ENCODE results near the gene ABR. TPM values are rescaled to one million over a fixed set of nuclear protein-coding genes. Genes with fewer than 3 reads are reported as not detected.
"Not testable (repeated sequence)": the region's sequence is repeated elsewhere in the genome, so short reads cannot be mapped to it uniquely, and the experiment has no call there.

ABR gene
- total RNA-seq, 2 experiments from 2014 or later, result 32.1 to 33.4 TPM

GRCh38 chr17:1104222-1104621 is 75.6 kb downstream of the ABR start:
- Mint-ChIP-seq H3K27me3 (ENCODE audit: low read depth) (no peaks in the 10 kb centered on the region), H3K36me3 (ENCODE audit: low read depth) (peaks cover 5% of the 10 kb centered on the region), H3K4me1 (ENCODE audit: low read depth) (peaks cover 16% of the 10 kb centered on the region), H3K4me3 (no peak overlapping the region), H3K9me3 (no peaks in the 10 kb centered on the region), H3K27ac (no peak overlapping the region)
- intact Hi-C loops (cut with micrococcal nuclease), result no loop called here
- no peak for DNase-seq
- CTCF ChIA-PET, result no interaction called here

GRCh38 chr17:1100382-1100781 is 79.4 kb downstream of the ABR start:
- no peak overlapping the region for H3K27ac Mint-ChIP-seq
- peaks cover 29% of the 10 kb centered on the region for H3K4me1 Mint-ChIP-seq (ENCODE audit: low read depth)
- intact Hi-C loops (cut with micrococcal nuclease), result no loop called here
- no peak overlapping the region for H3K4me3 Mint-ChIP-seq
- no peaks in the 10 kb centered on the region for H3K27me3 Mint-ChIP-seq (ENCODE audit: low read depth)
- peaks cover 14% of the 10 kb centered on the region for H3K36me3 Mint-ChIP-seq (ENCODE audit: low read depth)
- DNase-seq, result no peak
- H3K9me3 Mint-ChIP-seq, result no peaks in the 10 kb centered on the region
- CTCF ChIA-PET, result interaction anchor here (0.6 kb wide), 1 partner anchor 99 kb away, joined by 3 read pairs; no protein-coding TSS in a partner anchor

GRCh38 chr17:1099242-1099641 is 80.5 kb downstream of the ABR start:
- peaks cover 29% of the 10 kb centered on the region for H3K4me1 Mint-ChIP-seq (ENCODE audit: low read depth)
- no peaks in the 10 kb centered on the region for H3K27me3 Mint-ChIP-seq (ENCODE audit: low read depth)
- H3K4me3 Mint-ChIP-seq, result no peak overlapping the region
- intact Hi-C loops (cut with micrococcal nuclease), result no loop called here
- H3K9me3 Mint-ChIP-seq, result no peaks in the 10 kb centered on the region
- no peak for DNase-seq
- CTCF ChIA-PET, result no interaction called here
- peaks cover 14% of the 10 kb centered on the region for H3K36me3 Mint-ChIP-seq (ENCODE audit: low read depth)
- H3K27ac Mint-ChIP-seq, result no peak overlapping the region

- H3K4me1 Mint-ChIP-seq (ENCODE audit: low read depth), result peaks cover 29% of the 10 kb centered on the region
- H3K27me3 Mint-ChIP-seq (ENCODE audit: low read depth); H3K27ac Mint-ChIP-seq; H3K4me3 Mint-ChIP-seq; H3K9me3 Mint-ChIP-seq; DNase-seq; CTCF ChIA-PET; intact Hi-C loops (cut with micrococcal nuclease): not testable (repeated sequence)
- peaks cover 14% of the 10 kb centered on the region for H3K36me3 Mint-ChIP-seq (ENCODE audit: low read depth)
Measured at GRCh38 chr17:1097972-1098744, 81.6 kb downstream of the ABR start.

GRCh38 chr17:1096215-1096614 is 83.6 kb downstream of the ABR start:
- Mint-ChIP-seq H3K27ac (no peak overlapping the region), H3K9me3 (no peaks in the 10 kb centered on the region)
- intact Hi-C loops (cut with micrococcal nuclease), result no loop called here

GRCh38 chr17:1095853-1096173 is 84.0 kb downstream of the ABR start:
- no peak for DNase-seq
- Mint-ChIP-seq H3K27me3 (ENCODE audit: low read depth) (no peaks in the 10 kb centered on the region), H3K27ac (no peak overlapping the region), H3K36me3 (ENCODE audit: low read depth) (peaks cover 15% of the 10 kb centered on the region), H3K9me3 (no peaks in the 10 kb centered on the region), H3K4me1 (ENCODE audit: low read depth) (peaks cover 29% of the 10 kb centered on the region), H3K4me3 (no peak overlapping the region)
- intact Hi-C loops (cut with micrococcal nuclease), result no loop called here
- CTCF ChIA-PET, result no interaction called here

More at GRCh38 chr17:1096215-1096614, 83.6 kb downstream of the ABR start:
- no peak overlapping the region for H3K4me3 Mint-ChIP-seq
- CTCF ChIA-PET, result interaction anchor here (0.6 kb wide), 1 partner anchor 336 kb away, joined by 3 read pairs; no protein-coding TSS in a partner anchor
- H3K27me3 Mint-ChIP-seq (ENCODE audit: low read depth), result no peaks in the 10 kb centered on the region
- H3K4me1 Mint-ChIP-seq (ENCODE audit: low read depth), result peaks cover 29% of the 10 kb centered on the region
- H3K36me3 Mint-ChIP-seq (ENCODE audit: low read depth), result peaks cover 15% of the 10 kb centered on the region
- DNase-seq, result no peak

- H3K4me3 Mint-ChIP-seq, result no peak overlapping the region
Measured at GRCh38 chr17:1095090-1095852, 84.5 kb downstream of the ABR start.

GRCh38 chr17:1094591-1094990 is 85.2 kb downstream of the ABR start:
- H3K4me1 Mint-ChIP-seq (ENCODE audit: low read depth), result peaks cover 29% of the 10 kb centered on the region
- no peak for DNase-seq
- no peaks in the 10 kb centered on the region for H3K27me3 Mint-ChIP-seq (ENCODE audit: low read depth)
- H3K36me3 Mint-ChIP-seq (ENCODE audit: low read depth), result peaks cover 17% of the 10 kb centered on the region
- no peak overlapping the region for H3K27ac Mint-ChIP-seq
- intact Hi-C loops (cut with micrococcal nuclease), result no loop called here
- no peak overlapping the region for H3K4me3 Mint-ChIP-seq
- CTCF ChIA-PET, result no interaction called here
- H3K9me3 Mint-ChIP-seq, result no peaks in the 10 kb centered on the region

More at GRCh38 chr17:1095090-1095852, 84.5 kb downstream of the ABR start:
- Mint-ChIP-seq H3K27ac (no peak overlapping the region), H3K4me1 (ENCODE audit: low read depth) (peaks cover 29% of the 10 kb centered on the region), H3K27me3 (ENCODE audit: low read depth) (no peaks in the 10 kb centered on the region), H3K9me3 (no peaks in the 10 kb centered on the region), H3K36me3 (ENCODE audit: low read depth) (peaks cover 15% of the 10 kb centered on the region)
- DNase-seq, result no peak
- intact Hi-C loops (cut with micrococcal nuclease), result no loop called here
- CTCF ChIA-PET, result no interaction called here

- Mint-ChIP-seq H3K4me3 (no peak overlapping the region), H3K27me3 (ENCODE audit: low read depth) (no peaks in the 10 kb centered on the region), H3K9me3 (no peaks in the 10 kb centered on the region), H3K36me3 (ENCODE audit: low read depth) (peaks cover 5% of the 10 kb centered on the region), H3K4me1 (ENCODE audit: low read depth) (peaks cover 8% of the 10 kb centered on the region), H3K27ac (no peak overlapping the region)
- intact Hi-C loops (cut with micrococcal nuclease), result no loop called here
- CTCF ChIA-PET, result no interaction called here
- no peak for DNase-seq
Measured at GRCh38 chr17:1091900-1092299, 87.9 kb downstream of the ABR start.

- Mint-ChIP-seq H3K36me3 (ENCODE audit: low read depth) (peaks cover 5% of the 10 kb centered on the region), H3K4me3 (no peak overlapping the region), H3K27me3 (ENCODE audit: low read depth) (no peaks in the 10 kb centered on the region), H3K4me1 (ENCODE audit: low read depth) (peaks cover 2% of the 10 kb centered on the region), H3K27ac (no peak overlapping the region), H3K9me3 (no peaks in the 10 kb centered on the region)
- no peak for DNase-seq
- CTCF ChIA-PET, result no interaction called here
- intact Hi-C loops (cut with micrococcal nuclease), result no loop called here
Measured at GRCh38 chr17:1091190-1091534, 88.6 kb downstream of the ABR start.

- H3K27me3 Mint-ChIP-seq (ENCODE audit: low read depth), result no peaks in the 10 kb centered on the region
- H3K36me3 Mint-ChIP-seq (ENCODE audit: low read depth), result peaks cover 5% of the 10 kb centered on the region
- intact Hi-C loops (cut with micrococcal nuclease), result no loop called here
- H3K4me1 Mint-ChIP-seq (ENCODE audit: low read depth), result no peaks in the 10 kb centered on the region
- H3K9me3 Mint-ChIP-seq, result no peaks in the 10 kb centered on the region
- DNase-seq, result no peak
- no peak overlapping the region for H3K27ac Mint-ChIP-seq
- CTCF ChIA-PET, result no interaction called here
- H3K4me3 Mint-ChIP-seq, result no peak overlapping the region
Measured at GRCh38 chr17:1090465-1091189, 89.2 kb downstream of the ABR start.

- CTCF ChIA-PET, result no interaction called here
- Mint-ChIP-seq H3K4me3 (no peak overlapping the region), H3K4me1 (ENCODE audit: low read depth) (no peaks in the 10 kb centered on the region), H3K27ac (no peak overlapping the region), H3K9me3 (no peaks in the 10 kb centered on the region), H3K27me3 (ENCODE audit: low read depth) (no peaks in the 10 kb centered on the region), H3K36me3 (ENCODE audit: low read depth) (peaks cover 5% of the 10 kb centered on the region)
- no peak for DNase-seq
- intact Hi-C loops (cut with micrococcal nuclease), result no loop called here
Measured at GRCh38 chr17:1089915-1090314, 89.9 kb downstream of the ABR start.
